HepG2 (cell line): ENCODE results near the gene SEC24D. TPM values are rescaled to one million over a fixed set of nuclear protein-coding genes. Genes with fewer than 3 reads are reported as not detected.

Experiments
- ATAC-seq: fragments of 200-7000 bp; cut with Tn5 transposase; 3 replicates; pipeline ENCODE4 v1.9.1; 2020; ENCODE audit warnings: mild to moderate bottlenecking, moderate library complexity
- BruUV-seq: library from RNA; stranded (reverse); fragments of 400-500 nt; replicated peaks from 2 replicates; lab custom pipeline; 2021; lab: Mats Ljungman, UMichigan
- CTCF ChIA-PET: fragments of 300-600 bp; formaldehyde crosslinking; extraction: SDS; loops from one replicate; lab custom pipeline; 2021; ENCODE audit warnings: low total read pairs, inconsistent platforms, low intra/inter-chr PET ratio; lab: Yijun Ruan, JAX
- POLR2A ChIA-PET: fragments of 350-600 bp; sonication (Branson Sonifier 250); formaldehyde crosslinking; loops from one replicate; lab custom pipeline; 2020; ENCODE audit warnings: antibody characterized with exemption, inconsistent platforms; lab: Yijun Ruan, JAX
- DNase-seq: peaks from one replicate; pipeline ENCODE4 v3.0.0-alpha.2; 2015; ENCODE audit warnings: low spot score
- FAIRE-seq: peaks from 3 replicates; lab custom pipeline; 2011; peaks lifted over from hg19 to GRCh38; lab: Jason Lieb, UNC
- H2AFZ ChIP-seq: one replicate; pipeline ENCODE4 v1.6.1; 2011; ENCODE audit warnings: low read length, inconsistent platforms
- H3K27ac ChIP-seq: fragments of 300-600 bp; 3 replicates; pipeline ENCODE4 v1.8.0; 2011; ENCODE audit warnings: mixed run types, mild to moderate bottlenecking, mixed read lengths, low read length, inconsistent platforms; ENCODE audit not compliant: insufficient read depth; ENCODE audit errors: extremely low read length
- H3K27me3 ChIP-seq, 2 experiments: fragments of 200-600 bp in 1 of 2; 2 replicates in 1 of 2; 3 replicates in 1 of 2; pipeline versions ENCODE4 v1.6.0 to v1.8.0; 2011; ENCODE audit warnings: low read length in 2 of 2, mild to moderate bottlenecking in 2 of 2, moderate library complexity in 2 of 2, inconsistent platforms in 1 of 2; ENCODE audit not compliant: insufficient read depth in 2 of 2, control insufficient read depth in 1 of 2
- H3K36me3 ChIP-seq, 2 experiments: fragments of 200-600 bp in 1 of 2; replicated peaks in 1 of 2; 2 replicates in 1 of 2; 3 replicates in 1 of 2; pipeline versions ENCODE4 v1.5.1 to v1.8.0; 2011; ENCODE audit warnings: low read length in 2 of 2, inconsistent platforms in 1 of 2; ENCODE audit not compliant: insufficient read depth in 2 of 2, control insufficient read depth in 1 of 2
- H3K4me1 ChIP-seq: 2 replicates; pipeline ENCODE4 v1.5.1; 2012; ENCODE audit warnings: low read length, inconsistent platforms; ENCODE audit not compliant: insufficient read depth
- H3K4me2 ChIP-seq: 2 replicates; pipeline ENCODE4 v1.6.0; 2011; ENCODE audit warnings: low read depth, low read length, inconsistent platforms
- H3K4me3 ChIP-seq, 3 experiments: fragments of 200-600 bp in 1 of 3; sonication (generic), shearing (Covaris generic) in 1 of 3; replicated peaks in 1 of 3; 2 replicates each; pipeline ENCODE4 v1.5.1; 2011 to 2016; ENCODE audit warnings: low read length in 3 of 3, inconsistent platforms in 2 of 3, low read depth in 2 of 3, mild to moderate bottlenecking in 2 of 3, control low read depth in 1 of 3, mixed read lengths in 1 of 3; ENCODE audit not compliant: insufficient read depth in 1 of 3
- H3K79me2 ChIP-seq: one replicate; pipeline ENCODE4 v1.6.1; 2011; ENCODE audit warnings: low read length, inconsistent platforms; ENCODE audit not compliant: insufficient read depth
- H3K9ac ChIP-seq: 2 replicates; pipeline ENCODE4 v1.6.0; 2011; ENCODE audit warnings: mild to moderate bottlenecking, low read depth, low read length, inconsistent platforms; ENCODE audit not compliant: insufficient read depth
- H3K9me3 ChIP-seq: 2 replicates; pipeline ENCODE4 v1.5.1; 2012; ENCODE audit warnings: mild to moderate bottlenecking, low read length
- H4K20me1 ChIP-seq: 2 replicates; pipeline ENCODE4 v1.6.0; 2011; ENCODE audit warnings: inconsistent platforms, mild to moderate bottlenecking, low read length, moderate library complexity; ENCODE audit not compliant: insufficient read depth
- CERS6 ChIP-seq: sonication (generic); formaldehyde crosslinking; IDR thresholded peaks from 2 replicates; pipeline ENCODE4 v1.5.0; 2020; ENCODE audit warnings: missing genetic modification reagents
- HES4 ChIP-seq: sonication (generic); formaldehyde crosslinking; IDR thresholded peaks from 2 replicates; pipeline ENCODE4 v1.9.0; 2021; ENCODE audit warnings: mild to moderate bottlenecking, missing genetic modification reagents, borderline replicate concordance
- IKZF1 ChIP-seq: fragments of 450-650 bp; IDR thresholded peaks from 2 replicates; pipeline ENCODE4 v1.7.1; 2016
- KAT2B ChIP-seq: fragments of 150-350 bp; IDR thresholded peaks from 2 replicates; pipeline ENCODE4 v1.6.1; 2014; ENCODE audit warnings: low read depth, low read length, borderline replicate concordance
- MXI1 ChIP-seq: IDR thresholded peaks from 3 replicates; pipeline ENCODE4 v1.6.1; 2012; ENCODE audit warnings: low read depth, low read length, inconsistent platforms, borderline replicate concordance
- NR2F1 ChIP-seq, 2 experiments: fragments of 450-650 bp in 1 of 2; formaldehyde crosslinking in 1 of 2; IDR thresholded peaks; 2 replicates each; pipeline versions ENCODE4 v1.5.0 to v1.6.1; 2016 to 2020; ENCODE audit warnings: mild to moderate bottlenecking in 1 of 2, missing compliant biosample characterization in 1 of 2, missing genetic modification reagents in 1 of 2, moderate library complexity in 1 of 2
- RBM39 ChIP-seq: fragments of 200-400 bp; formaldehyde crosslinking; IDR thresholded peaks from one replicate; pipeline ENCODE4 v1.6.1; 2018; ENCODE audit warnings: antibody characterized with exemption, mild to moderate bottlenecking, low read depth, low read length; ENCODE audit not compliant: poor library complexity, severe bottlenecking
- UBTF ChIP-seq: sonication (generic); formaldehyde crosslinking; IDR thresholded peaks from 2 replicates; pipeline ENCODE4 v1.4.0; 2020; ENCODE audit warnings: mild to moderate bottlenecking, missing genetic modification reagents
- ZNF180 ChIP-seq: sonication (generic); formaldehyde crosslinking; IDR thresholded peaks from 2 replicates; pipeline ENCODE4 v1.4.0; 2020; ENCODE audit warnings: low read depth, missing genetic modification reagents, borderline replicate concordance
- ZNF253 ChIP-seq: sonication (generic); formaldehyde crosslinking; IDR thresholded peaks from 2 replicates; pipeline ENCODE4 v1.8.0; 2022; ENCODE audit warnings: mild to moderate bottlenecking, missing genetic modification reagents, borderline replicate concordance
- ZNF549 ChIP-seq: sonication (generic); formaldehyde crosslinking; IDR thresholded peaks from 2 replicates; pipeline ENCODE4 v1.5.0; 2020; ENCODE audit warnings: missing genetic modification reagents
- ZSCAN25 ChIP-seq: sonication (generic); formaldehyde crosslinking; IDR thresholded peaks from 2 replicates; pipeline ENCODE4 v1.8.0; 2022; ENCODE audit warnings: mild to moderate bottlenecking, missing genetic modification reagents
- WGBS: methylation state at CpG from one replicate; pipeline ENCODE4 v1.1.6; 2017; ENCODE audit warnings: low lambda C conversion rate; 5-methylcytosine and 5-hydroxymethylcytosine counted together
- in situ Hi-C: cut with HindIII; loops from 2 replicates; pipeline ENCODE4 v1.10.0; 2017; ENCODE audit warnings: low pct_unique_long_range_greater_than_20kb; ENCODE audit not compliant: extremely low pct_ligation_motif_present
- intact Hi-C: fragments of 100-400 bp; cut with micrococcal nuclease; formaldehyde crosslinking; loops from one replicate; pipeline ENCODE4 v1.10.0; 2022; ENCODE audit not compliant: unreplicated experiment
- polyA plus RNA-seq, 8 experiments: library from polyadenylated mRNA; depleted of rRNA in 3 of 8; stranded (reverse) in 7 of 8; unstranded in 1 of 8; fragments of >200 nt; fragmentation: Illumina TruSeq in 4 of 8; extraction: Trizol in 4 of 8; gene quantifications; 2 replicates each; pipeline versions ENCODE4 v1.2.1 to v1.2.3, GENCODE V29; 2011 to 2016; ENCODE audit warnings: low read depth in 4 of 8, missing spikeins in 1 of 8, mixed read lengths in 1 of 8; ENCODE audit not compliant: insufficient read depth in 1 of 8
- total RNA-seq, 5 experiments: library from RNA; depleted of rRNA; stranded (reverse); fragments of >200 nt; fragmentation: Illumina TruSeq; extraction: Trizol; gene quantifications; 2 replicates each; pipeline ENCODE4 v1.2.3, GENCODE V29; 2016; ENCODE audit warnings: low read depth in 1 of 5
- TF ChIP-seq, protein P1 (sequence below): sonication (generic); formaldehyde crosslinking; IDR thresholded peaks from 2 replicates; pipeline ENCODE4 v1.8.1; 2023; ENCODE audit warnings: mild to moderate bottlenecking, missing genetic modification reagents, borderline replicate concordance

Gene SEC24D
- total and polyA plus RNA-seq, 2 of the 13 experiments (the other 11 are each of a cell fraction or from before 2014, with no cell fraction given): 30.0 to 51.1 TPM

DNA sequence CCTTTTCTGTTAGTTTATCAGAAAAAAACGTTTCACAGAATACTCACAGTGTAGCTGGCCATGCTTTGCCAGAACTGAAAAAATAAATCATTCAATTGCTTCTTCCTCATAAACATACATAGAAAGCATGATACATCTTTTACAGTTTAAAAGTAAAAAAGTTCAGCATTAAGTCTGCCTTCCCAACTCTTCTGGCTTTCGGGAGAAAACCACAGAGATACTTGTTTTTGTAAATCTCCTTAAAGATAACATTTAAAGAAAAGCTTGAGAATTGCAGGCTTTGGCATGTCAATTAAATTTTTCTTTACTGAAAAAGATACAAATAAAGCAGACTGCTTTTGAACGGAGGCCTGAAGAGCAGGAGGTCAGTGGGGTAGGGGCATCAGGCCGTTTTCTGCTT lies 66.8 kb downstream of the SEC24D start:
- FAIRE-seq: no peak
- no TSS peak for BruUV-seq
- in situ Hi-C loops: no loop called here
- ChIA-PET POLR2A (no interaction called here), CTCF (no interaction called here)
- 92% methylated on average over 4 of the region's 4 CpGs for WGBS
- peaks cover 12 to 67% of the 10 kb centered on the region in 2 experiments for H3K36me3 ChIP-seq
- H3K4me3 ChIP-seq: no peak overlapping the region
- DNase-seq: no peak
- no peak overlapping the region for H2AFZ ChIP-seq
- H3K4me1 ChIP-seq: no peaks in the 10 kb centered on the region
- ATAC-seq: no peak
- no peaks in the 10 kb centered on the region for H3K79me2 ChIP-seq
- no peaks in the 10 kb centered on the region for H3K9me3 ChIP-seq
- no peak overlapping the region for H3K27ac ChIP-seq
- peaks cover 6% of the 10 kb centered on the region; the same call in 1 of the 2 replicates for H4K20me1 ChIP-seq
- no peak overlapping the region for H3K9ac ChIP-seq
- TF ChIP-seq NR2F1 (CRISPR knock-in tag; IDR thresholded peaks at IDR 0.05) (no peak), UBTF (CRISPR knock-in tag) (no peak)
- TF ChIP-seq, protein P1, sequence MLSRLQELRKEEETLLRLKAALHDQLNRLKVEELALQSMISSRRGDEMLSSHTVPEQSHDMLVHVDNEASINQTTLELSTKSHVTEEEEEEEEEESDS: no peak
- intact Hi-C loops: no loop called here
- no peak overlapping the region for H3K4me2 ChIP-seq
- no peaks in the 10 kb centered on the region for H3K27me3 ChIP-seq

DNA sequence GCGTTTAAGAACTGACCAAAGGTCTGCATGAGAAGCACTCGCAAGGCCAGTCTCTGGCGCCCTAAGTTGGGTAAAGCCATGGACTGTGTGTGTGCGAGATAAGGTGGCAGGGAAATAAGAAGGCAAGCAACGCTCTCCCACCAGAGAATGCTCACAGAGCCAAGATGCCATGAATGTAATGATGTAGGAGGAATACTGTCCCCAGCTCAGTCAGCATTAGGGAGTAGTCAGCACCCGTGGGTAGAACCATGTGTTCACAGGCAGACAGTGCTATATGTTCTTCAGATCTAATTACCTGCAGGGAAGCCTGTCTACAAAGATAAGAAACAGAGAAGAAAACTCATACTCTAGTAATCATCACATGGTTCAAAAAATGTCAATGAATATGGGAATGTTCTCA lies 68.8 kb downstream of the SEC24D start:
- Histone ChIP-seq H3K4me1 (no peaks in the 10 kb centered on the region), H4K20me1 (0 out of 2 replicates have a peak, but pooled peaks cover under 1% of the 10 kb centered on the region), H2AFZ (no peak overlapping the region), H3K4me3 (no peak overlapping the region), H3K9me3 (no peaks in the 10 kb centered on the region), H3K79me2 (no peaks in the 10 kb centered on the region), H3K27me3 (no peaks in the 10 kb centered on the region), H3K9ac (no peak overlapping the region), H3K27ac (no peak overlapping the region), H3K36me3 (peaks cover 13 to 80% of the 10 kb centered on the region in 2 experiments), H3K4me2 (no peak overlapping the region)
- WGBS: 97% methylated on average over 6 of the region's 6 CpGs
- intact Hi-C loops: no loop called here
- TF ChIP-seq MXI1 (no peak), ZNF180 (CRISPR knock-in tag) (no peak), HES4 (no peak), ZSCAN25 (CRISPR knock-in tag) (no peak), KAT2B (no peak), ZNF549 (CRISPR knock-in tag) (no peak), CERS6 (CRISPR knock-in tag) (no peak), IKZF1 (no peak), RBM39 (no peak), ZNF253 (CRISPR knock-in tag) (no peak)
- in situ Hi-C loops: no loop called here
- ChIA-PET CTCF (no interaction called here), POLR2A (no interaction called here)
- DNase-seq (no peak), ATAC-seq (no peak), FAIRE-seq (no peak)
- BruUV-seq: no TSS peak
